ENCODE measurements around the gene PRH2.

Gene PRH2

GRCh38 chr12:10928746-10929286, at the start of gene PRH2:
TSS of gene PRH2 (plus strand) at chr12:10929236. CDS start at chr12:10929274, 38 bp downstream.
- DNase-seq = no peak
- no peak within 1 kb of the TSS for H3K4me3 ChIP-seq (ENCODE audit: low read depth, low read length)
- no peaks in the 10 kb centered on the region for H3K36me3 ChIP-seq
- no peak for TF ChIP-seq CTCF (IDR thresholded peaks at IDR 0.05; ENCODE audit: low read depth, low read length)
- no peak within 1 kb of the TSS for H3K27ac ChIP-seq
- H3K27me3 ChIP-seq (ENCODE audit: insufficient read depth, low read depth, severe bottlenecking) = no peaks in the 10 kb centered on the region
- no peaks in the 10 kb centered on the region for H3K9me3 ChIP-seq (ENCODE audit: severe bottlenecking)

GRCh38 chr12:10884086-10884725, 44.8 kb upstream of the PRH2 start, which contains the start of gene PRH1:
TSS of gene PRH1 (minus strand) at chr12:10884255. CDS start at chr12:10884217, 38 bp downstream.
- Histone ChIP-seq H3K36me3 (no peaks in the 10 kb centered on the region), H3K9me3 (ENCODE audit: severe bottlenecking) (no peaks in the 10 kb centered on the region), H3K27me3 (ENCODE audit: insufficient read depth, low read depth, severe bottlenecking) (no peaks in the 10 kb centered on the region), H3K27ac (no peak within 1 kb of the TSS), H3K4me3 (ENCODE audit: low read depth, low read length) (no peak within 1 kb of the TSS)
- no peak for DNase-seq
- no peak for TF ChIP-seq CTCF (IDR thresholded peaks at IDR 0.05; ENCODE audit: low read depth, low read length)

GRCh38 chr12:10889226-10889625, 39.8 kb upstream of the PRH2 start:
- H3K9me3 ChIP-seq (ENCODE audit: severe bottlenecking) = no peaks in the 10 kb centered on the region
- H3K27me3 ChIP-seq (ENCODE audit: insufficient read depth, low read depth, severe bottlenecking) = no peaks in the 10 kb centered on the region
- TF ChIP-seq CTCF (IDR thresholded peaks at IDR 0.05; ENCODE audit: low read depth, low read length) = no peak
- no peaks in the 10 kb centered on the region for H3K36me3 ChIP-seq
- no peak overlapping the region for H3K27ac ChIP-seq
- DNase-seq = no peak
- H3K4me3 ChIP-seq (ENCODE audit: low read depth, low read length) = no peak overlapping the region

- no peak for TF ChIP-seq CTCF (IDR thresholded peaks at IDR 0.05; ENCODE audit: low read depth, low read length)
These were observed 37.1 kb upstream of the PRH2 start for GRCh38 chr12:10891937-10892336.

GRCh38 chr12:10896854-10897253, 32.2 kb upstream of the PRH2 start:
- H3K27me3 ChIP-seq (ENCODE audit: insufficient read depth, low read depth, severe bottlenecking) = no peaks in the 10 kb centered on the region
- no peak overlapping the region for H3K4me3 ChIP-seq (ENCODE audit: low read depth, low read length)
- no peak for TF ChIP-seq CTCF (IDR thresholded peaks at IDR 0.05; ENCODE audit: low read depth, low read length)
- no peaks in the 10 kb centered on the region for H3K9me3 ChIP-seq (ENCODE audit: severe bottlenecking)
- no peak for DNase-seq
- no peaks in the 10 kb centered on the region for H3K36me3 ChIP-seq
- H3K27ac ChIP-seq = no peak overlapping the region

More at GRCh38 chr12:10891937-10892336, 37.1 kb upstream of the PRH2 start:
- Histone ChIP-seq H3K9me3 (ENCODE audit: severe bottlenecking) (no peaks in the 10 kb centered on the region), H3K27ac (no peak overlapping the region), H3K4me3 (ENCODE audit: low read depth, low read length) (no peak overlapping the region), H3K36me3 (no peaks in the 10 kb centered on the region), H3K27me3 (ENCODE audit: insufficient read depth, low read depth, severe bottlenecking) (no peaks in the 10 kb centered on the region)
- no peak for DNase-seq
